ENCODE results near the gene APLN.

The APLN gene

GRCh38 chrX:129704491-129704890, 49.7 kb upstream of the APLN start (continued):
- TF ChIP-seq ZBTB49 (tag by site-specific recombination; IDR thresholded peaks at IDR 0.05; ENCODE audit: low read depth), result no peak

GRCh38 chrX:129701624-129702069, 46.9 kb upstream of the APLN start:
- no peaks in the 10 kb centered on the region for H3K4me1 ChIP-seq (ENCODE audit: control insufficient read depth, insufficient read depth, low read length)
- H3K4me3 ChIP-seq (ENCODE audit: low read depth, low read length), result no peak overlapping the region
- H3K36me3 ChIP-seq (ENCODE audit: control insufficient read depth in 2 of 2, insufficient read depth in 1 of 2, low read length in 2 of 2), result no peaks in the 10 kb centered on the region
- no peak overlapping the region for H3K27ac ChIP-seq (ENCODE audit: extremely low read depth, low read depth, low read length)
- no peaks in the 10 kb centered on the region for H3K9me3 ChIP-seq (ENCODE audit: control insufficient read depth, insufficient read depth, low read depth, low read length)
- ChIA-PET POLR2A (no interaction called here), CTCF (interaction anchor here (0.5 to 2.6 kb wide), 3 partner anchors 25 to 95 kb away, joined by 5 to 13 read pairs (median 9); no protein-coding TSS in a partner anchor)
- no peak for TF ChIP-seq ZBTB44 (tag by site-specific recombination; IDR thresholded peaks at IDR 0.05)
- no peak for TF ChIP-seq ZNF248 (tag by site-specific recombination; IDR thresholded peaks at IDR 0.05)
- no peak for TF ChIP-seq ZNF692 (tag by site-specific recombination; IDR thresholded peaks at IDR 0.05)
- TF ChIP-seq EGR2 (tag by site-specific recombination; IDR thresholded peaks at IDR 0.05; ENCODE audit: low read depth), result no peak
- no peak for TF ChIP-seq ZNF24 (tag by site-specific recombination; IDR thresholded peaks at IDR 0.05)
- TF ChIP-seq BCL11A (tag by site-specific recombination; IDR thresholded peaks at IDR 0.05; ENCODE audit: low read depth), result no peak
- TF ChIP-seq ZNF645 (tag by site-specific recombination; IDR thresholded peaks at IDR 0.05), result no peak

- Histone ChIP-seq H3K9me3 (ENCODE audit: control insufficient read depth, insufficient read depth, low read depth, low read length) (no peaks in the 10 kb centered on the region), H3K4me1 (ENCODE audit: control insufficient read depth, insufficient read depth, low read length) (no peaks in the 10 kb centered on the region), H3K36me3 (ENCODE audit: control insufficient read depth in 2 of 2, insufficient read depth in 1 of 2, low read length in 2 of 2) (no peaks in the 10 kb centered on the region), H3K4me3 (ENCODE audit: low read depth, low read length) (no peak overlapping the region), H3K27ac (ENCODE audit: extremely low read depth, low read depth, low read length) (no peak overlapping the region)
- POLR2A ChIA-PET, result no interaction called here
- CTCF ChIA-PET, result no interaction called here
- TF ChIP-seq ZNF513 (tag by site-specific recombination; IDR thresholded peaks at IDR 0.05) (no peak), ZNF837 (tag by site-specific recombination; IDR thresholded peaks at IDR 0.05) (no peak), ZNF623 (tag by site-specific recombination; IDR thresholded peaks at IDR 0.05) (no peak), ZNF202 (tag by site-specific recombination; IDR thresholded peaks at IDR 0.05; ENCODE audit: borderline replicate concordance) (no peak), ZNF354C (tag by site-specific recombination; IDR thresholded peaks at IDR 0.05; ENCODE audit: borderline replicate concordance, low read depth) (no peak), YY1 (tag by site-specific recombination; IDR thresholded peaks at IDR 0.05) (no peak), PRDM4 (tag by site-specific recombination; IDR thresholded peaks at IDR 0.05) (no peak), PRDM2 (tag by site-specific recombination; IDR thresholded peaks at IDR 0.05; ENCODE audit: borderline replicate concordance) (no peak)
Observed at GRCh38 chrX:129700536-129700935, 45.8 kb upstream of the APLN start.
